Endometrium (tissue), 2 donors: ENCODE measurements around the gene SRGAP2B.
"Not testable (repeated sequence)": the region's sequence is repeated elsewhere in the genome, so short reads cannot be mapped to it uniquely, and the experiment has no call there.

Experiments used
- FAIRE-seq: peaks from 2 replicates; lab custom pipeline; 2012; peaks lifted over from hg19 to GRCh38; lab: Jason Lieb, UNC
- donor health status: control.
- donor health status: control.

Gene SRGAP2B

GRCh38 chr1:144995833-144996410, 99.2 kb downstream of the SRGAP2B start:
- not testable (repeated sequence) for FAIRE-seq

GRCh38 chr1:144992915-144993314, 102.2 kb downstream of the SRGAP2B start:
- FAIRE-seq = not testable (repeated sequence)

GRCh38 chr1:144990611-144991010, 104.5 kb downstream of the SRGAP2B start:
- FAIRE-seq = not testable (repeated sequence)

- not testable (repeated sequence) for FAIRE-seq
Measured at GRCh38 chr1:144987131-144987530, 108.0 kb downstream of the SRGAP2B start.

- not testable (repeated sequence) for FAIRE-seq
Measured at GRCh38 chr1:144986171-144986860, 108.8 kb downstream of the SRGAP2B start.

- not testable (repeated sequence) for FAIRE-seq
Measured at GRCh38 chr1:144985550-144986170, 109.5 kb downstream of the SRGAP2B start.

GRCh38 chr1:144982802-144983525, 112.2 kb downstream of the SRGAP2B start:
- FAIRE-seq = not testable (repeated sequence)

GRCh38 chr1:144981157-144981556, 114.0 kb downstream of the SRGAP2B start:
- FAIRE-seq = not testable (repeated sequence)

GRCh38 chr1:144979960-144980595, 115.0 kb downstream of the SRGAP2B start:
- not testable (repeated sequence) for FAIRE-seq

- FAIRE-seq = not testable (repeated sequence)
Measured at GRCh38 chr1:144977856-144978255, 117.3 kb downstream of the SRGAP2B start.

GRCh38 chr1:144971936-144972335, 123.2 kb downstream of the SRGAP2B start:
- not testable (repeated sequence) for FAIRE-seq

- FAIRE-seq = not testable (repeated sequence)
Measured at GRCh38 chr1:144966488-144966887, 128.6 kb downstream of the SRGAP2B start.

GRCh38 chr1:144964765-144965164, 130.4 kb downstream of the SRGAP2B start:
- not testable (repeated sequence) for FAIRE-seq

- FAIRE-seq = not testable (repeated sequence)
Measured at GRCh38 chr1:144964186-144964585, 130.9 kb downstream of the SRGAP2B start.

- not testable (repeated sequence) for FAIRE-seq
Measured at GRCh38 chr1:144963571-144963970, 131.6 kb downstream of the SRGAP2B start.

GRCh38 chr1:144961604-144962583, 133.2 kb downstream of the SRGAP2B start:
- FAIRE-seq = not testable (repeated sequence)

GRCh38 chr1:144960929-144961488, 134.1 kb downstream of the SRGAP2B start:
- not testable (repeated sequence) for FAIRE-seq

- not testable (repeated sequence) for FAIRE-seq
Measured at GRCh38 chr1:144948390-144948789, 146.7 kb downstream of the SRGAP2B start.

GRCh38 chr1:144947495-144947894, 147.6 kb downstream of the SRGAP2B start:
- FAIRE-seq = not testable (repeated sequence)
